ENCODE data around the gene TAF11L13.

Gene TAF11L13

GRCh38 chr5:17665836-17666235 lies 33.9 kb downstream of the TAF11L13 start:
- TF ChIP-seq TAF1 (IDR thresholded peaks at IDR 0.05; ENCODE audit: borderline replicate concordance, insufficient read depth, low read length), result no peak

DNA sequence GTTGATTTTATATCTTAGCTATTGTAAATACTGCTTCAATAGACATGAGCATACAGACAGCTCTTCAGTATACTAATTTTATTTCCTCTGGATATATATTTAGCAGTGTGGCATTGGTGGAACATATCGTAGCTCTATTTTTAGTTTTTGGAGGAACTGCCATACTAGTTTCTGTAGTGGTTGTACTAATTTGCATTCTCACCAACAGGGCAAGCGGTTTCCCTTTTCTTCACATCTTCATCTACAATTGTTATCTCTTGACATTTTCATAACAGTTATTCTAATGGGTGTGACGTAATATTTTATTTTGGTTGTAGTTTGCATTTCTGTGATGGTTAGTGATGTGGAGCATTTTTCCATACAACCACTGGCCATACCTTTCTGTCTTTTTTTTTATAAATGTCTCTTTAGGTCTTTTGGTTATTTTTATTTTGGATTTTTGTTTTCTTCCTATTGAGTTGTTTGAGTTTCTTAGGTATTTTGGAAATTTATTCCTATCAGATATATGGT lies 34.9 kb downstream of the TAF11L13 start:
- TF ChIP-seq FOXP2 (optimal IDR thresholded peaks at IDR 0.05; ENCODE audit: borderline replicate concordance, extremely low read depth, extremely low read length, insufficient read depth), result no peak

DNA sequence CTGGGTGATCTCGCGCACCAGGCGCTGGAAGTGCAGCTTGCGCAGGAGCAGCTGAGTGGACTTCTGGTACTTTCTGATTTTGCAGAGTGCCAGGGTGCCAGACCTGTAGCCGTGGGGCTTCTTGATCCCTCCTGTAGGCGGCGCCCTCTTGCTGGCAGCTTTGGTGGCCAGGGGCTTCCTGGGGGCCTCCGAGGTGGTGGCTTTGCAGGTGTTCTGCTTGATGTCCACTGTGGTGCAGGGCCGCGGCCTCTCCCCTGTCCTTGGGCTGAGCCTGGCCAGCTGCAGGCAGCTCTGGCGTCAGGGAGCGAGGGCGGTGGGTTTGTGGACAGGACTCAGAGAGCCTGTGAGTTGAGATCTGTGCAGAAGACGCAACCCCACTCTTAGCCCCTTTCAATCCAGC lies 38.5 kb downstream of the TAF11L13 start:
- TF ChIP-seq REST (IDR thresholded peaks at IDR 0.05; ENCODE audit: insufficient read depth in 1 of 2, low read depth in 2 of 2, low read length in 2 of 2), result no peak
- TF ChIP-seq POLR2AphosphoS5 (IDR thresholded peaks at IDR 0.05; ENCODE audit: low read depth, low read length), result no peak
- TF ChIP-seq SIN3A (IDR thresholded peaks at IDR 0.05; ENCODE audit: borderline replicate concordance, insufficient read depth, low read length), result no peak
- no peak for TF ChIP-seq FOXP2 (optimal IDR thresholded peaks at IDR 0.05; ENCODE audit: borderline replicate concordance, extremely low read depth, extremely low read length, insufficient read depth)
- TF ChIP-seq TAF1 (IDR thresholded peaks at IDR 0.05; ENCODE audit: borderline replicate concordance, insufficient read depth, low read length), result no peak

DNA sequence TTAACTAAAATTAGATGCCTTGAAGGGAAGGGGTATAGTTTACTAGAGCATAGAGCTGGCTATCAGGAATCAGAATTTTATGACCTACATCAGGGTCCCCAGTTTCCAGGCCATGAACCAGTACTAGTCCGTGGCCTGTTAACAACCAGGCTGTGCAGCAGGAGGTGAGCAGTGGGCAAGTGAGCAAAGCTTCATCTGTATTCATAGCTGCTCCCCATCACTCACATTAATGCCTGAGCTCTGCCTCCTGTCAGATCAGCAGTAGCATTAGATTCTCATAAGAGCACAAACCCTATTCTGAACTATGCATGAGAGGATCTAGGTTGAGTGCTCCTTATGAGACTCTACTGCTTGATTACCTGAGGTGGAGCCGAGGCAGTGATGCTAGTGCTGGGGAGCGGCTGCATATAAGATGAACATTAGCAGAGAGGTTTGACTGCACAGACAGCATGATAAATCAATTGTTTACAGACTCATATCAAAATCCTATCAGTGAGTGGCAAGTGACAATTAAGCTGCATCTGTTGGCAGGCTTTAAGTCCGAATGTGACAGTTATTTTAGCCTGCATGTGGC lies 47.0 kb downstream of the TAF11L13 start:
- TF ChIP-seq REST (IDR thresholded peaks at IDR 0.05; ENCODE audit: insufficient read depth in 1 of 2, low read depth in 2 of 2, low read length in 2 of 2) (no peak), TAF1 (IDR thresholded peaks at IDR 0.05; ENCODE audit: borderline replicate concordance, insufficient read depth, low read length) (no peak), POLR2AphosphoS5 (IDR thresholded peaks at IDR 0.05; ENCODE audit: low read depth, low read length) (no peak), SIN3A (IDR thresholded peaks at IDR 0.05; ENCODE audit: borderline replicate concordance, insufficient read depth, low read length) (no peak), FOXP2 (optimal IDR thresholded peaks at IDR 0.05; ENCODE audit: borderline replicate concordance, extremely low read depth, extremely low read length, insufficient read depth) (no peak)

- no peak for TF ChIP-seq POLR2AphosphoS5 (IDR thresholded peaks at IDR 0.05; ENCODE audit: low read depth, low read length)
- TF ChIP-seq SIN3A (IDR thresholded peaks at IDR 0.05; ENCODE audit: borderline replicate concordance, insufficient read depth, low read length), result no peak
- TF ChIP-seq REST (IDR thresholded peaks at IDR 0.05; ENCODE audit: insufficient read depth in 1 of 2, low read depth in 2 of 2, low read length in 2 of 2), result no peak
- no peak for TF ChIP-seq FOXP2 (optimal IDR thresholded peaks at IDR 0.05; ENCODE audit: borderline replicate concordance, extremely low read depth, extremely low read length, insufficient read depth)
- TF ChIP-seq TAF1 (IDR thresholded peaks at IDR 0.05; ENCODE audit: borderline replicate concordance, insufficient read depth, low read length), result no peak
These were observed 47.8 kb downstream of the TAF11L13 start for GRCh38 chr5:17679597-17680203.

DNA sequence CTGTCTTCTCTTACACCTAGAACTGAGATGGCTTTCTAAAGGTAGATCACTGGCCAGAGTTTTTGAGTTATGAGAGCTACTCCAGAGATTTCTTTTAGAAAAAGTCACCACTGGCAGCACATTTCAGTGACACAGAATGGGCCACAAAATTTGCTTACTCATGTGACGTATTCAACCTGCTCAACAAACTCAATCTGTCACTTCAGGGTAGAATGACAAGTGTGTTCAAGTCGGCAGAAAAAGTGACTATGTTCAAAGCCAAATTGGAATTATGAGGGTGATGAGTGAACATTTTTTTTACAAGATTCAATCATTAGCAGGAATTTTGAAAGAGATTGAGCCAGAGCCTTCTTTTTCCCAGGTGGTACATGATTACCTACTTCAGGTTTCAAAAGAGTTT lies 48.8 kb downstream of the TAF11L13 start:
- TF ChIP-seq TAF1 (IDR thresholded peaks at IDR 0.05; ENCODE audit: borderline replicate concordance, insufficient read depth, low read length) (no peak), SIN3A (IDR thresholded peaks at IDR 0.05; ENCODE audit: borderline replicate concordance, insufficient read depth, low read length) (no peak), FOXP2 (optimal IDR thresholded peaks at IDR 0.05; ENCODE audit: borderline replicate concordance, extremely low read depth, extremely low read length, insufficient read depth) (no peak), POLR2AphosphoS5 (IDR thresholded peaks at IDR 0.05; ENCODE audit: low read depth, low read length) (no peak), REST (IDR thresholded peaks at IDR 0.05; ENCODE audit: insufficient read depth in 1 of 2, low read depth in 2 of 2, low read length in 2 of 2) (no peak)

All from PFSK-1 (cell line).